Measurements from ENCODE around the gene ZC3H13. TPM values are rescaled to one million over a fixed set of nuclear protein-coding genes. Genes with fewer than 3 reads are reported as not detected.

ZC3H13 gene
- total RNA-seq, 4 donors from 2014 or later: 31.6 to 49.7 (median 38.0) TPM

GRCh38 chr13:45932676-45933075 is 119.9 kb downstream of the ZC3H13 start:
- Histone ChIP-seq H3K27me3 (no peaks in the 10 kb centered on the region), H3K4me3 (no peak overlapping the region), H3K9me3 (no peaks in the 10 kb centered on the region), H3K36me3 (no peaks in the 10 kb centered on the region), H3K4me1 (no peaks in the 10 kb centered on the region), H3K27ac (no peak overlapping the region)
- no peak for ATAC-seq
- no peak for TF ChIP-seq POLR2A (IDR thresholded peaks at IDR 0.05)
- no peak for TF ChIP-seq POLR2AphosphoS5 (IDR thresholded peaks at IDR 0.05)
- 58 to 75% methylated on average over 1 to 2 of the region's 3 CpGs for WGBS, 2 donors (ENCODE audit: low coverage in 1 of 2)

GRCh38 chr13:45932172-45932571 is 120.4 kb downstream of the ZC3H13 start:
- Histone ChIP-seq H3K4me3 (no peak overlapping the region), H3K27me3 (no peaks in the 10 kb centered on the region), H3K36me3 (no peaks in the 10 kb centered on the region), H3K4me1 (no peaks in the 10 kb centered on the region), H3K27ac (no peak overlapping the region), H3K9me3 (no peaks in the 10 kb centered on the region)
- TF ChIP-seq POLR2A (IDR thresholded peaks at IDR 0.05) (no peak), EP300 (IDR thresholded peaks at IDR 0.05) (no peak), POLR2AphosphoS5 (IDR thresholded peaks at IDR 0.05) (no peak)
- TF ChIP-seq, protein P1, sequence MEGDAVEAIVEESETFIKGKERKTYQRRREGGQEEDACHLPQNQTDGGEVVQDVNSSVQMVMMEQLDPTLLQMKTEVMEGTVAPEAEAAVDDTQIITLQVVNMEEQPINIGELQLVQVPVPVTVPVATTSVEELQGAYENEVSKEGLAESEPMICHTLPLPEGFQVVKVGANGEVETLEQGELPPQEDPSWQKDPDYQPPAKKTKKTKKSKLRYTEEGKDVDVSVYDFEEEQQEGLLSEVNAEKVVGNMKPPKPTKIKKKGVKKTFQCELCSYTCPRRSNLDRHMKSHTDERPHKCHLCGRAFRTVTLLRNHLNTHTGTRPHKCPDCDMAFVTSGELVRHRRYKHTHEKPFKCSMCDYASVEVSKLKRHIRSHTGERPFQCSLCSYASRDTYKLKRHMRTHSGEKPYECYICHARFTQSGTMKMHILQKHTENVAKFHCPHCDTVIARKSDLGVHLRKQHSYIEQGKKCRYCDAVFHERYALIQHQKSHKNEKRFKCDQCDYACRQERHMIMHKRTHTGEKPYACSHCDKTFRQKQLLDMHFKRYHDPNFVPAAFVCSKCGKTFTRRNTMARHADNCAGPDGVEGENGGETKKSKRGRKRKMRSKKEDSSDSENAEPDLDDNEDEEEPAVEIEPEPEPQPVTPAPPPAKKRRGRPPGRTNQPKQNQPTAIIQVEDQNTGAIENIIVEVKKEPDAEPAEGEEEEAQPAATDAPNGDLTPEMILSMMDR (IDR thresholded peaks at IDR 0.05): no peak
- WGBS, 2 donors (ENCODE audit: low coverage in 1 of 2): 63 to 96% methylated on average over 5 of the region's 5 CpGs
- no peak for ATAC-seq

DNA sequence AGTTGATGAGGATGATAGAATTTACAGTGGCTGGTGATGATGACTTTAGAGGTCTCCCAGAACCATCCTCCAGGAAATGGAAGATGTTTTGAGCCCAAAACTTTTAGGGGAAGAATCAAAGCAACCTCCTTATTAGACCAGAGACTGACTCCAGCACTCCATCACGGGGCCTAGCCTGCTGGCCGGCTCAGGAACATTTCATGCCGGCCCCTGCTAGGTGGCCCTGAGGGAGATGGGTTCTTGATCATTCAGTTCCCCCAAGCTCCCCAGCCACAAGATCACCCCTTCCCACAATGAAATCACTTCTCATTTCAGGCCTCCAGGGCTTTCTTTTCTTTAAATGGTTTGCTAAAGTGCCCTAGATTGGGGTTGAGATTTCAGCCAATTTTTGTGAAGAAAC is 121.3 kb downstream of the ZC3H13 start:
- Histone ChIP-seq H3K4me1 (peaks cover 0 to 9% (median 0%) of the 10 kb centered on the region in 3 donors), H3K27ac (no peak overlapping the region), H3K27me3 (no peaks in the 10 kb centered on the region), H3K36me3 (no peaks in the 10 kb centered on the region), H3K9me3 (no peaks in the 10 kb centered on the region), H3K4me3 (no peak overlapping the region)
- TF ChIP-seq POLR2AphosphoS5 (IDR thresholded peaks at IDR 0.05): no peak
- no peak for TF ChIP-seq EP300 (IDR thresholded peaks at IDR 0.05)
- TF ChIP-seq, protein P1 (IDR thresholded peaks at IDR 0.05): no peak
- no peak for TF ChIP-seq POLR2A (IDR thresholded peaks at IDR 0.05)
- no peak for ATAC-seq
- 83 to 93% methylated on average over 3 of the region's 3 CpGs for WGBS, 2 donors (ENCODE audit: low coverage in 1 of 2)

- H3K4me1 ChIP-seq: peaks cover 0 to 10% (median 0%) of the 10 kb centered on the region in 3 donors
- 40 to 59% methylated on average over 1 to 7 of the region's 7 CpGs for WGBS, 2 donors (ENCODE audit: low coverage in 1 of 2)
- no peaks in the 10 kb centered on the region for H3K36me3 ChIP-seq
- H3K27ac ChIP-seq: no peak overlapping the region
- no peaks in the 10 kb centered on the region for H3K27me3 ChIP-seq
- TF ChIP-seq POLR2AphosphoS5 (IDR thresholded peaks at IDR 0.05): no peak
- TF ChIP-seq EP300 (IDR thresholded peaks at IDR 0.05): no peak
- TF ChIP-seq, protein P1 (IDR thresholded peaks at IDR 0.05): no peak
- no peak for TF ChIP-seq POLR2A (IDR thresholded peaks at IDR 0.05)
- no peaks in the 10 kb centered on the region for H3K9me3 ChIP-seq
- no peak overlapping the region for H3K4me3 ChIP-seq
- ATAC-seq: no peak
These were observed 122.4 kb downstream of the ZC3H13 start for GRCh38 chr13:45930177-45930576.

DNA sequence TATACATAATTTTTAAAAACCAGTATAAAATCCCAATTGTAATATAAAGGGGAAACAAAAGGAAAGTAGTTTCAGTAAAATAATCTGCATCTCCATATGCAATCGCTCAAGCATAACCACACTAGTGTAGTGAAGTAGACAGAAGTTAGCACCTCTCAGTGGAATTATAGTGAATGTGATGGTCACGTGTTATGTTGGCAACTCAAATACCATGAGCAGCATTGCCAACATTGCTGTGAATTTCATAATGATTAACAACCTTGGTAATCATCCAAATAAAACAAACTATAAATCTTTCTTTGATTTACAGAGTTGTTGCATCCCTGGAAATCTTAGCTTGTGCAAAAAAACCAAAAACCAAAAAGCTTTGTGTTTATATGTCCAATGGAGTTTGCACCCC is 123.7 kb downstream of the ZC3H13 start:
- 27 to 51% methylated on average over 2 of the region's 2 CpGs for WGBS, 2 donors (ENCODE audit: low coverage in 1 of 2)
- no peak for ATAC-seq
- H3K27ac ChIP-seq: no peak overlapping the region
- no peaks in the 10 kb centered on the region for H3K27me3 ChIP-seq
- peaks cover 0 to 10% (median 0%) of the 10 kb centered on the region in 3 donors for H3K4me1 ChIP-seq
- H3K36me3 ChIP-seq: no peaks in the 10 kb centered on the region
- H3K9me3 ChIP-seq: no peaks in the 10 kb centered on the region
- no peak overlapping the region for H3K4me3 ChIP-seq
- no peak for TF ChIP-seq POLR2A (IDR thresholded peaks at IDR 0.05)
- TF ChIP-seq, protein P1 (IDR thresholded peaks at IDR 0.05): no peak
- no peak for TF ChIP-seq EP300 (IDR thresholded peaks at IDR 0.05)
- TF ChIP-seq POLR2AphosphoS5 (IDR thresholded peaks at IDR 0.05): no peak

Measured in gastroesophageal sphincter (tissue), 4 donors.